ENCODE results near the gene IPO4.

IPO4 gene

GRCh38 chr14:24176599-24176998, 12.0 kb downstream of the IPO4 start:
- TF ChIP-seq POLR2AphosphoS5 (IDR thresholded peaks at IDR 0.05; ENCODE audit: low read depth, low read length), result no peak
- TF ChIP-seq TAF1 (IDR thresholded peaks at IDR 0.05; ENCODE audit: borderline replicate concordance, insufficient read depth, low read length), result no peak
- no peak for TF ChIP-seq FOXP2 (optimal IDR thresholded peaks at IDR 0.05; ENCODE audit: borderline replicate concordance, extremely low read depth, extremely low read length, insufficient read depth)
- no peak for TF ChIP-seq SIN3A (IDR thresholded peaks at IDR 0.05; ENCODE audit: borderline replicate concordance, insufficient read depth, low read length)
- TF ChIP-seq REST (IDR thresholded peaks at IDR 0.05; ENCODE audit: insufficient read depth in 1 of 2, low read depth in 2 of 2, low read length in 2 of 2), result no peak

- no peak for TF ChIP-seq REST (IDR thresholded peaks at IDR 0.05; ENCODE audit: insufficient read depth in 1 of 2, low read depth in 2 of 2, low read length in 2 of 2)
- TF ChIP-seq FOXP2 (optimal IDR thresholded peaks at IDR 0.05; ENCODE audit: borderline replicate concordance, extremely low read depth, extremely low read length, insufficient read depth), result no peak
Observed at GRCh38 chr14:24172871-24173281, 15.7 kb downstream of the IPO4 start.

- no peak for TF ChIP-seq REST (IDR thresholded peaks at IDR 0.05; ENCODE audit: insufficient read depth in 1 of 2, low read depth in 2 of 2, low read length in 2 of 2)
Observed at GRCh38 chr14:24172261-24172860, 16.3 kb downstream of the IPO4 start.

GRCh38 chr14:24171422-24172260, 17.0 kb downstream of the IPO4 start, which contains the start of gene REC8:
Gene REC8 (plus strand): TSS chr14:24172080. CDS start chr14:24172553, 473 bp downstream.
- TF ChIP-seq REST (IDR thresholded peaks at IDR 0.05; ENCODE audit: insufficient read depth in 1 of 2, low read depth in 2 of 2, low read length in 2 of 2) (no peak), FOXP2 (optimal IDR thresholded peaks at IDR 0.05; ENCODE audit: borderline replicate concordance, extremely low read depth, extremely low read length, insufficient read depth) (no peak), SIN3A (IDR thresholded peaks at IDR 0.05; ENCODE audit: borderline replicate concordance, insufficient read depth, low read length) (no peak), POLR2AphosphoS5 (IDR thresholded peaks at IDR 0.05; ENCODE audit: low read depth, low read length) (no peak), TAF1 (IDR thresholded peaks at IDR 0.05; ENCODE audit: borderline replicate concordance, insufficient read depth, low read length) (no peak)

All from PFSK-1 (cell line).